Neural progenitor cell (in vitro differentiated cells): ENCODE measurements around the gene OLFM1. TPM values are rescaled to one million over a fixed set of nuclear protein-coding genes. Genes with fewer than 3 reads are reported as not detected.

Source experiments
- DNase-seq: peaks from one replicate; pipeline ENCODE4 v3.0.0-alpha.2; 2016; ENCODE audit warnings: low spot score
- H2AFZ ChIP-seq: fragments of 200-600 bp; sonication (generic); replicated peaks from 2 replicates; pipeline ENCODE4 v1.6.1; 2016; ENCODE audit warnings: antibody characterized with exemption
- H3F3A ChIP-seq: fragments of 200-600 bp; sonication (generic); 2 replicates; pipeline ENCODE4 v1.6.1; 2016; ENCODE audit warnings: antibody characterized with exemption, low read depth
- H3K27ac ChIP-seq: fragments of 200-600 bp; sonication (generic); 2 replicates; pipeline ENCODE4 v1.5.1; 2016; ENCODE audit warnings: mild to moderate bottlenecking
- H3K27me3 ChIP-seq: fragments of 200-600 bp; sonication (generic); 2 replicates; pipeline ENCODE4 v1.6.1; 2016; ENCODE audit warnings: mild to moderate bottlenecking, moderate library complexity
- H3K36me3 ChIP-seq: fragments of 200-600 bp; sonication (generic); 2 replicates; pipeline ENCODE4 v1.5.1; 2016
- H3K4me1 ChIP-seq: fragments of 200-600 bp; sonication (generic); 2 replicates; pipeline ENCODE4 v1.6.1; 2016; ENCODE audit warnings: mixed run types
- H3K4me2 ChIP-seq: fragments of 200-600 bp; sonication (generic); 2 replicates; pipeline ENCODE4 v1.6.1; 2016
- H3K4me3 ChIP-seq: fragments of 200-600 bp; sonication (generic); 2 replicates; pipeline ENCODE4 v1.5.1; 2016
- H3K79me2 ChIP-seq: fragments of 200-600 bp; sonication (generic); 2 replicates; pipeline ENCODE4 v1.6.1; 2016; ENCODE audit warnings: low read depth
- H3K9ac ChIP-seq: fragments of 200-600 bp; sonication (generic); 2 replicates; pipeline ENCODE4 v1.6.1; 2016
- H3K9me3 ChIP-seq: fragments of 200-600 bp; sonication (generic); 2 replicates; pipeline ENCODE4 v1.5.1; 2016; ENCODE audit warnings: low read depth
- H4K20me1 ChIP-seq: fragments of 200-600 bp; sonication (generic); 2 replicates; pipeline ENCODE4 v1.6.1; 2016; ENCODE audit warnings: low read depth
- H3K27ac Mint-ChIP-seq: 3 replicates; pipeline ENCODE4 v1.8.0; 2021; ENCODE audit warnings: mixed read lengths
- H3K27me3 Mint-ChIP-seq: 2 replicates; pipeline ENCODE4 v1.8.0; 2022; ENCODE audit warnings: low read depth, mild to moderate bottlenecking, inconsistent platforms, moderate library complexity, mixed read lengths; ENCODE audit not compliant: insufficient read depth
- H3K36me3 Mint-ChIP-seq: 3 replicates; pipeline ENCODE4 v1.8.0; 2021; ENCODE audit warnings: mixed read lengths
- H3K4me1 Mint-ChIP-seq: 3 replicates; pipeline ENCODE4 v1.8.0; 2021; ENCODE audit warnings: mixed read lengths
- H3K4me3 Mint-ChIP-seq: 3 replicates; pipeline ENCODE4 v1.8.0; 2021; ENCODE audit warnings: mild to moderate bottlenecking, moderate library complexity, mixed read lengths
- H3K9me3 Mint-ChIP-seq: 3 replicates; pipeline ENCODE4 v1.8.0; 2020; ENCODE audit warnings: mixed read lengths
- CTCF ChIP-seq: fragments of 200-600 bp; sonication (generic); IDR thresholded peaks from 2 replicates; pipeline ENCODE4 v1.5.1; 2017; ENCODE audit warnings: antibody characterized with exemption, mild to moderate bottlenecking
- EZH2 ChIP-seq: fragments of 200-600 bp; sonication (generic); IDR thresholded peaks from 2 replicates; pipeline ENCODE4 v1.6.1; 2017; ENCODE audit warnings: antibody characterized with exemption, mild to moderate bottlenecking, moderate library complexity
- EZH2phosphoT487 ChIP-seq: fragments of 200-600 bp; sonication (generic); IDR thresholded peaks from 2 replicates; pipeline ENCODE4 v1.6.1; 2017; ENCODE audit warnings: antibody characterized with exemption
- total RNA-seq: library from RNA; depleted of rRNA; stranded (reverse); fragments of >200 nt; gene quantifications from 2 replicates; pipeline ENCODE4 v1.2.3, GENCODE V29; 2015; ENCODE audit warnings: low replicate concordance

The OLFM1 gene
- total RNA-seq, 1 donor from 2014 or later = 4.0 TPM

GRCh38 chr9:135117281-135117680 lies 29.8 kb downstream of the OLFM1 start:
- Histone ChIP-seq H4K20me1 (no peaks in the 10 kb centered on the region), H3K27ac (no peak overlapping the region), H2AFZ (no peak overlapping the region), H3K4me2 (no peak overlapping the region), H3K79me2 (no peaks in the 10 kb centered on the region), H3F3A (no peaks in the 10 kb centered on the region), H3K4me3 (no peak overlapping the region), H3K36me3 (no peaks in the 10 kb centered on the region), H3K9me3 (no peaks in the 10 kb centered on the region), H3K9ac (no peak overlapping the region), H3K27me3 (no peaks in the 10 kb centered on the region), H3K4me1 (peaks cover 8% of the 10 kb centered on the region)
- H3K36me3 Mint-ChIP-seq = peaks cover 10% of the 10 kb centered on the region
- TF ChIP-seq EZH2phosphoT487 (no peak), CTCF (no peak), EZH2 (no peak)
- peaks cover 7% of the 10 kb centered on the region for H3K27me3 Mint-ChIP-seq
- H3K4me3 Mint-ChIP-seq = no peak overlapping the region
- H3K4me1 Mint-ChIP-seq = peaks cover 5% of the 10 kb centered on the region
- peak overlapping the region; percentile 72 for H3K27ac Mint-ChIP-seq
- no peak for DNase-seq
- peaks cover 5% of the 10 kb centered on the region for H3K9me3 Mint-ChIP-seq

DNA sequence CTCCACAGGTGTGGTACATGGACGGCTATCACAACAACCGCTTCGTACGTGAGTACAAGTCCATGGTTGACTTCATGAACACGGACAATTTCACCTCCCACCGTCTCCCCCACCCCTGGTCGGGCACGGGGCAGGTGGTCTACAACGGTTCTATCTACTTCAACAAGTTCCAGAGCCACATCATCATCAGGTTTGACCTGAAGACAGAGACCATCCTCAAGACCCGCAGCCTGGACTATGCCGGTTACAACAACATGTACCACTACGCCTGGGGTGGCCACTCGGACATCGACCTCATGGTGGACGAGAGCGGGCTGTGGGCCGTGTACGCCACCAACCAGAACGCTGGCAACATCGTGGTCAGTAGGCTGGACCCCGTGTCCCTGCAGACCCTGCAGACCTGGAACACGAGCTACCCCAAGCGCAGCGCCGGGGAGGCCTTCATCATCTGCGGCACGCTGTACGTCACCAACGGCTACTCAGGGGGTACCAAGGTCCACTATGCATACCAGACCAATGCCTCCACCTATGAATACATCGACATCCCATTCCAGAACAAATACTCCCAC lies 32.1 kb downstream of the OLFM1 start:
- Histone ChIP-seq H3K79me2 (no peaks in the 10 kb centered on the region), H4K20me1 (no peaks in the 10 kb centered on the region), H3K27me3 (no peaks in the 10 kb centered on the region), H3K9ac (no peak overlapping the region), H3K36me3 (no peaks in the 10 kb centered on the region), H3F3A (no peaks in the 10 kb centered on the region), H3K9me3 (no peaks in the 10 kb centered on the region), H3K4me1 (peaks cover 8% of the 10 kb centered on the region), H3K4me3 (no peak overlapping the region), H3K4me2 (no peak overlapping the region), H3K27ac (no peak overlapping the region), H2AFZ (no peak overlapping the region)
- Mint-ChIP-seq H3K4me1 (peaks cover 5% of the 10 kb centered on the region), H3K4me3 (no peak overlapping the region), H3K27me3 (peaks cover 10% of the 10 kb centered on the region), H3K27ac (no peak overlapping the region), H3K36me3 (peaks cover 10% of the 10 kb centered on the region), H3K9me3 (peaks cover 5% of the 10 kb centered on the region)
- no peak for DNase-seq
- TF ChIP-seq EZH2phosphoT487 (no peak), EZH2 (no peak), CTCF (no peak)

- Histone ChIP-seq H3K4me2 (no peak overlapping the region), H3K79me2 (no peaks in the 10 kb centered on the region), H3K9ac (no peak overlapping the region), H3K27me3 (no peaks in the 10 kb centered on the region), H3K9me3 (no peaks in the 10 kb centered on the region), H3K36me3 (no peaks in the 10 kb centered on the region), H3F3A (no peaks in the 10 kb centered on the region), H2AFZ (no peak overlapping the region), H3K4me1 (peaks cover 8% of the 10 kb centered on the region), H4K20me1 (no peaks in the 10 kb centered on the region), H3K27ac (no peak overlapping the region), H3K4me3 (no peak overlapping the region)
- TF ChIP-seq EZH2phosphoT487 (no peak), EZH2 (no peak), CTCF (no peak)
- no peak overlapping the region for H3K4me3 Mint-ChIP-seq
- H3K4me1 Mint-ChIP-seq = peaks cover 5% of the 10 kb centered on the region
- H3K36me3 Mint-ChIP-seq = peaks cover 10% of the 10 kb centered on the region
- DNase-seq = no peak
- peaks cover 10% of the 10 kb centered on the region for H3K27me3 Mint-ChIP-seq
- peaks cover 5% of the 10 kb centered on the region for H3K9me3 Mint-ChIP-seq
- no peak overlapping the region for H3K27ac Mint-ChIP-seq
Measured at GRCh38 chr9:135120249-135120648, 32.8 kb downstream of the OLFM1 start.
